WTC11 (cell line): Measurements from ENCODE around the gene ABCG1. TPM values are rescaled to one million over a fixed set of nuclear protein-coding genes. Genes with fewer than 3 reads are reported as not detected.
A peak's percentile ranks its signal among the peaks of the same experiment; 100 is the strongest.

Experiments
- ATAC-seq: fragments of 200-7000 bp; cut with Tn5 transposase; 2 replicates; pipeline ENCODE4 v1.10.0; 2021; ENCODE audit warnings: mild to moderate bottlenecking, moderate library complexity
- CTCF ChIA-PET: fragments of 300-600 bp; sonication (Branson Sonifier 250); formaldehyde crosslinking; loops from one replicate; lab custom pipeline; 2021; ENCODE audit warnings: antibody characterized with exemption; lab: Charles Lee
- POLR2A ChIA-PET: fragments of 350-600 bp; sonication (Branson Sonifier 250); formaldehyde crosslinking; loops from one replicate; lab custom pipeline; 2021; ENCODE audit warnings: antibody characterized with exemption; lab: Charles Lee
- DNase-seq: peaks from one replicate; pipeline ENCODE4 v3.0.0; 2021; ENCODE audit warnings: low spot score
- H3K27ac Mint-ChIP-seq: 2 replicates; pipeline ENCODE4 v1.8.0; 2021; ENCODE audit warnings: mixed read lengths
- H3K27me3 Mint-ChIP-seq: 2 replicates; pipeline ENCODE4 v1.8.0; 2021; ENCODE audit warnings: low read depth, mild to moderate bottlenecking, moderate library complexity, mixed read lengths
- H3K36me3 Mint-ChIP-seq: 2 replicates; pipeline ENCODE4 v1.8.0; 2021; ENCODE audit warnings: mixed read lengths
- H3K4me1 Mint-ChIP-seq: 2 replicates; pipeline ENCODE4 v1.8.0; 2022; ENCODE audit warnings: mixed read lengths
- H3K4me3 Mint-ChIP-seq: 2 replicates; pipeline ENCODE4 v1.8.0; 2021; ENCODE audit warnings: mild to moderate bottlenecking, moderate library complexity, mixed read lengths
- H3K9me3 Mint-ChIP-seq: 2 replicates; pipeline ENCODE4 v1.8.0; 2021; ENCODE audit warnings: mixed read lengths
- ATF1 ChIP-seq: sonication (generic); formaldehyde crosslinking; IDR thresholded peaks from 2 replicates; pipeline ENCODE4 v1.8.1; 2023; ENCODE audit warnings: mild to moderate bottlenecking, moderate library complexity, missing genetic modification reagents
- ETV6 ChIP-seq: sonication (generic); formaldehyde crosslinking; IDR thresholded peaks from 2 replicates; pipeline ENCODE4 v1.8.1; 2022; ENCODE audit warnings: mild to moderate bottlenecking, missing genetic modification reagents
- FOXP1 ChIP-seq: sonication (generic); formaldehyde crosslinking; IDR thresholded peaks from 2 replicates; pipeline ENCODE4 v1.8.0; 2022; ENCODE audit warnings: missing genetic modification reagents, mild to moderate bottlenecking, moderate library complexity, borderline replicate concordance
- IRF2 ChIP-seq: sonication (generic); formaldehyde crosslinking; IDR thresholded peaks from 2 replicates; pipeline ENCODE4 v1.8.0; 2022; ENCODE audit warnings: low read depth, missing genetic modification reagents, borderline replicate concordance
- MYBL2 ChIP-seq: sonication (generic); formaldehyde crosslinking; IDR thresholded peaks from 2 replicates; pipeline ENCODE4 v1.8.1; 2023; ENCODE audit warnings: mild to moderate bottlenecking, moderate library complexity, missing genetic modification reagents
- NFYB ChIP-seq: sonication (generic); formaldehyde crosslinking; conservative IDR thresholded peaks from 2 replicates; pipeline ENCODE4 v1.8.0; 2022; ENCODE audit warnings: low read depth, missing genetic modification reagents
- NR1H2 ChIP-seq: sonication (generic); formaldehyde crosslinking; IDR thresholded peaks from 2 replicates; pipeline ENCODE4 v1.9.0; 2021; ENCODE audit warnings: mild to moderate bottlenecking, moderate library complexity, missing genetic modification reagents
- ZNF263 ChIP-seq: sonication (generic); formaldehyde crosslinking; IDR thresholded peaks from 2 replicates; pipeline ENCODE4 v1.8.1; 2022; ENCODE audit warnings: low read depth, mild to moderate bottlenecking, moderate library complexity, missing genetic modification reagents
- ZNF396 ChIP-seq: fragments of 250-450 bp; sonication (Bioruptor Pico); IDR thresholded peaks from 2 replicates; pipeline ENCODE4 v1.8.0; 2021; ENCODE audit warnings: mild to moderate bottlenecking, moderate library complexity, borderline replicate concordance
- ZNF416 ChIP-seq: fragments of 250-450 bp; sonication (Bioruptor Pico); IDR thresholded peaks from 2 replicates; pipeline ENCODE4 v1.9.0; 2021; ENCODE audit warnings: mild to moderate bottlenecking, inconsistent platforms
- total RNA-seq: library from RNA; stranded (reverse); gene quantifications from 3 replicates; pipeline ENCODE4 v1.2.3, GENCODE V29; 2021
- TF ChIP-seq, protein P1 (sequence below): sonication (generic); formaldehyde crosslinking; IDR thresholded peaks from 2 replicates; pipeline ENCODE4 v1.8.1; 2022; ENCODE audit warnings: low read depth, mild to moderate bottlenecking, moderate library complexity, missing genetic modification reagents, borderline replicate concordance
- TF ChIP-seq, protein P2 (sequence below): fragments of 250-450 bp; sonication (Bioruptor Pico); IDR thresholded peaks from 2 replicates; pipeline ENCODE4 v1.9.0; 2021; ENCODE audit warnings: mild to moderate bottlenecking, borderline replicate concordance
- TF ChIP-seq, protein P3 (sequence below): fragments of 250-450 bp; sonication (Bioruptor Pico); conservative IDR thresholded peaks from 2 replicates; pipeline ENCODE4 v1.9.0; 2021; ENCODE audit warnings: mild to moderate bottlenecking
- TF ChIP-seq, protein P4 (sequence below): fragments of 250-450 bp; sonication (Bioruptor Pico); IDR thresholded peaks from 2 replicates; pipeline ENCODE4 v2.1.2; 2022; ENCODE audit warnings: mild to moderate bottlenecking, moderate library complexity
- TF ChIP-seq, protein P5 (sequence below): sonication (generic); formaldehyde crosslinking; IDR thresholded peaks from 2 replicates; pipeline ENCODE4 v1.8.1; 2023; ENCODE audit warnings: mild to moderate bottlenecking, missing genetic modification reagents, moderate library complexity
- TF ChIP-seq, protein P6 (sequence below): sonication (generic); formaldehyde crosslinking; IDR thresholded peaks from 2 replicates; pipeline ENCODE4 v1.8.0; 2022; ENCODE audit warnings: mild to moderate bottlenecking, missing genetic modification reagents

ABCG1 gene
- total RNA-seq, 1 experiment from 2014 or later: 4.0 TPM

DNA sequence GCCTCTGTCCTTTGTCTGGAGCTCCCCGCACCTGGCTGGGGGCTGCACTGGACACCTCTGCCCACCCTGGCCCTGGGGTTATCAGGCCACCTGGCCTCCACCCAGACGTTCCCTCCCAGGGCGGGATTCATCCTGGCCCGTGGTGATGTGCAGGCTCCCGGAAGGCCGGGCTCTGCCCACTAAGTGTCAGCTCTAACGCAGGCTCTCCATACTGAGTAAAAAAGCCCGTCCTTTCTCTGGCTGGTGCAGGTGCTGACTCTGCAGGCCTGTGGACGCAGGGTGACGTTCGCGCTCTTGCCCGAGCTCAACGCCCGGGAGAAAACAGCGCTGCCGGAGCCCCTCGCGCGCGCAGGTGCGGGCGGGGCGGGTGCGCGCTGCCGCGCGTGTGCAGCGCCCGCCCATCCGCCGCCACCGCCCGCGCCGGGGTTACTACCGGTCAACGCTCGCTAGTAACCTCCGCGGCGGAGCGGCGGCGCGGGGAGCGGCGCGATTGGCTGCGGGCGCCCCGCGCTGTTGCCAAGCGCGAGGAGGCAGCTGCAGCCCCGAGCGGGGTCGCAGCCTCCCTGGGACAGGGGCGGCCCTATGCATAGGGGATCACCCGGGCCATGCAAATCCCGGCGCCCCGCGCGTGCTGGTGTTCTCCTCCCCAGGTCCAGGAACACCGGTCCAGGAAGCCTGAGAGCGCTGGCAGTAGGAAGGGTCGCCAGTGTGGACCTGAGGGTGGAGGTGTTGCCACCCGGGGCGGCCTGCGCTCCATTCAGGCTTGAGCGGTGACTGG, 15.7 kb downstream of the ABCG1 start:
- peak; percentile 86 for ATAC-seq
- Mint-ChIP-seq H3K36me3 (no peaks in the 10 kb centered on the region), H3K4me3 (peak overlapping the region; percentile 63)
- peak; percentile 81 for DNase-seq
- TF ChIP-seq NR1H2 (CRISPR knock-in tag) (peak; percentile 74; the same call in 1 of the 2 replicates), IRF2 (CRISPR knock-in tag) (no peak), NFYB (CRISPR knock-in tag) (peak; percentile 56)
- TF ChIP-seq, protein P1, sequence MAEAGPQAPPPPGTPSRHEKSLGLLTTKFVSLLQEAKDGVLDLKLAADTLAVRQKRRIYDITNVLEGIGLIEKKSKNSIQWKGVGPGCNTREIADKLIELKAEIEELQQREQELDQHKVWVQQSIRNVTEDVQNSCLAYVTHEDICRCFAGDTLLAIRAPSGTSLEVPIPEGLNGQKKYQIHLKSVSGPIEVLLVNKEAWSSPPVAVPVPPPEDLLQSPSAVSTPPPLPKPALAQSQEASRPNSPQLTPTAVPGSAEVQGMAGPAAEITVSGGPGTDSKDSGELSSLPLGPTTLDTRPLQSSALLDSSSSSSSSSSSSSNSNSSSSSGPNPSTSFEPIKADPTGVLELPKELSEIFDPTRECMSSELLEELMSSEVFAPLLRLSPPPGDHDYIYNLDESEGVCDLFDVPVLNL (CRISPR knock-in tag): no peak
- TF ChIP-seq, protein P2, sequence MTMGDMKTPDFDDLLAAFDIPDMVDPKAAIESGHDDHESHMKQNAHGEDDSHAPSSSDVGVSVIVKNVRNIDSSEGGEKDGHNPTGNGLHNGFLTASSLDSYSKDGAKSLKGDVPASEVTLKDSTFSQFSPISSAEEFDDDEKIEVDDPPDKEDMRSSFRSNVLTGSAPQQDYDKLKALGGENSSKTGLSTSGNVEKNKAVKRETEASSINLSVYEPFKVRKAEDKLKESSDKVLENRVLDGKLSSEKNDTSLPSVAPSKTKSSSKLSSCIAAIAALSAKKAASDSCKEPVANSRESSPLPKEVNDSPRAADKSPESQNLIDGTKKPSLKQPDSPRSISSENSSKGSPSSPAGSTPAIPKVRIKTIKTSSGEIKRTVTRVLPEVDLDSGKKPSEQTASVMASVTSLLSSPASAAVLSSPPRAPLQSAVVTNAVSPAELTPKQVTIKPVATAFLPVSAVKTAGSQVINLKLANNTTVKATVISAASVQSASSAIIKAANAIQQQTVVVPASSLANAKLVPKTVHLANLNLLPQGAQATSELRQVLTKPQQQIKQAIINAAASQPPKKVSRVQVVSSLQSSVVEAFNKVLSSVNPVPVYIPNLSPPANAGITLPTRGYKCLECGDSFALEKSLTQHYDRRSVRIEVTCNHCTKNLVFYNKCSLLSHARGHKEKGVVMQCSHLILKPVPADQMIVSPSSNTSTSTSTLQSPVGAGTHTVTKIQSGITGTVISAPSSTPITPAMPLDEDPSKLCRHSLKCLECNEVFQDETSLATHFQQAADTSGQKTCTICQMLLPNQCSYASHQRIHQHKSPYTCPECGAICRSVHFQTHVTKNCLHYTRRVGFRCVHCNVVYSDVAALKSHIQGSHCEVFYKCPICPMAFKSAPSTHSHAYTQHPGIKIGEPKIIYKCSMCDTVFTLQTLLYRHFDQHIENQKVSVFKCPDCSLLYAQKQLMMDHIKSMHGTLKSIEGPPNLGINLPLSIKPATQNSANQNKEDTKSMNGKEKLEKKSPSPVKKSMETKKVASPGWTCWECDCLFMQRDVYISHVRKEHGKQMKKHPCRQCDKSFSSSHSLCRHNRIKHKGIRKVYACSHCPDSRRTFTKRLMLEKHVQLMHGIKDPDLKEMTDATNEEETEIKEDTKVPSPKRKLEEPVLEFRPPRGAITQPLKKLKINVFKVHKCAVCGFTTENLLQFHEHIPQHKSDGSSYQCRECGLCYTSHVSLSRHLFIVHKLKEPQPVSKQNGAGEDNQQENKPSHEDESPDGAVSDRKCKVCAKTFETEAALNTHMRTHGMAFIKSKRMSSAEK (CRISPR knock-in tag): no peak
- TF ChIP-seq, all 79 proteins: peak for 2
- POLR2A ChIA-PET: interaction anchor here (0.8 to 2.1 kb wide), 3 partner anchors 10 to 24 kb away, joined by 3 to 20 read pairs (median 5); partner anchors contain the start of gene ABCG1
- CTCF ChIA-PET: interaction anchor here (0.8 to 3.0 kb wide), 10 partner anchors 9 to 280 kb away, joined by 3 to 24 read pairs (median 4); partner anchors contain the start of gene ABCG1
- H3K27me3 Mint-ChIP-seq: peaks cover 35% of the 10 kb centered on the region
- 0 out of 2 replicates have a peak overlapping the region, but pooled peaks have one; percentile 61 for H3K27ac Mint-ChIP-seq
- no peaks in the 10 kb centered on the region for H3K9me3 Mint-ChIP-seq
- H3K4me1 Mint-ChIP-seq: peaks cover 36% of the 10 kb centered on the region

DNA sequence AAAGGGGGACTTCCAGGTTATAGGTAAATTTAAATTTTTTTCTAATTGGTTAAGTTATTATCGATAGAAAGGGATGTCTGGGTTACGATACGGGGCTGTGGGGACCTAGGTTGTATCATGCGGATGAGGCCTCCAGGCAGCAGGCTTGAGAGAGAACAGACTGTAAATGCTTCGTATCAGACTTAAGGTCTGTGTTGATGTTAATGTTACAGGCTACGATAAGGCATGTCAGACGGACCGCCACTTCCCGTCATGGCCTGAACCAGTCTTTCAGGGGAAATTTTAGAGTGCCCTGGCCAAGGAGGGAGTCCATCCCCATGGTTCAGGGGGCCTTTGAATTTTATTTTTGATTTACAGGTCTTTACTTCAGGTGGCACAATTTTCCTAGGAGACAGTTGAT, 16.7 kb downstream of the ABCG1 start:
- peak overlapping the region; percentile 63 for H3K4me3 Mint-ChIP-seq
- H3K27me3 Mint-ChIP-seq: peaks cover 35% of the 10 kb centered on the region
- peak overlapping the region; percentile 61; the same call in 1 of the 2 replicates for H3K27ac Mint-ChIP-seq
- ChIA-PET CTCF (interaction anchor here (0.7 to 2.1 kb wide), 3 partner anchors 23 to 74 kb away, joined by 5 read pairs; no protein-coding TSS in a partner anchor), POLR2A (interaction anchor here (2.1 kb wide), 1 partner anchor 16 kb away, joined by 20 read pairs; the partner anchor contains the start of gene ABCG1)
- no peaks in the 10 kb centered on the region for H3K9me3 Mint-ChIP-seq
- no peaks in the 10 kb centered on the region for H3K36me3 Mint-ChIP-seq
- no peak for DNase-seq
- peaks cover 36% of the 10 kb centered on the region for H3K4me1 Mint-ChIP-seq
- no peak for ATAC-seq
- TF ChIP-seq ZNF416 (no peak), ATF1 (CRISPR knock-in tag) (no peak), ZNF263 (no peak), ETV6 (CRISPR knock-in tag) (no peak), MYBL2 (CRISPR knock-in tag) (no peak), ZNF396 (CRISPR knock-in tag) (no peak), FOXP1 (no peak)
- TF ChIP-seq, protein P3, sequence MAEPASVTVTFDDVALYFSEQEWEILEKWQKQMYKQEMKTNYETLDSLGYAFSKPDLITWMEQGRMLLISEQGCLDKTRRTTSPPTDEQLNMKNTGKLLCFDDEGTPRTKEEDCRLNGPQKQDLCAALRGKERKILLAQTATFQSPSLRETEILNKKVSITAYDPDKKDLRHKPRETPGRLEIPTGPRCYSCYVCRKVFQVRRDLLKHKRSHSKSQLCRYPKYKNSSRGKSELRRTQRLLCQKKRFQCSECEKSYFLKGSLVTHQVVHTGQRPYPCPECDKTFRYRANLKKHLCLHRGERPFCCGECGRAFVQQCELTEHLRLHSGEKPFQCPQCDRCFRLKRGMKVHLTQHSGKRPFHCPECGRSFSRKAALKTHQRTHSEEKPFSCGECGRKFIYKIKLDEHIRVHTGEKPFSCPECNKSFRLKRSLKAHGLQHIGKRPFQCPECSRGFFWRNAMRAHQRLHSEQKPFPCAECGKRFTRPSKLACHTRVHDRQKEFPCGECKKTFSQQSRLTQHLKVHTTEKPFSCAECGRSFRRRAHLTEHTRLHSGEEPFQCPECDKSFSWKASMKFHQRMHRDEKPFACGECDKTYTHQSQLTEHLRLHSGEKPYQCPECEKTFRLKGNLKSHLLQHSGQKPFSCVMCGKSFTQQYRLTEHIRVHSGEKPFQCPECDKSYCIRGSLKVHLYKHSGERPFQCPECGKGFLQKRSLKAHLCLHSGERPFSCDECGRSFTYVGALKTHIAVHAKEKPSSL: no peak
- TF ChIP-seq, protein P2 (CRISPR knock-in tag): no peak
- TF ChIP-seq, protein P4, sequence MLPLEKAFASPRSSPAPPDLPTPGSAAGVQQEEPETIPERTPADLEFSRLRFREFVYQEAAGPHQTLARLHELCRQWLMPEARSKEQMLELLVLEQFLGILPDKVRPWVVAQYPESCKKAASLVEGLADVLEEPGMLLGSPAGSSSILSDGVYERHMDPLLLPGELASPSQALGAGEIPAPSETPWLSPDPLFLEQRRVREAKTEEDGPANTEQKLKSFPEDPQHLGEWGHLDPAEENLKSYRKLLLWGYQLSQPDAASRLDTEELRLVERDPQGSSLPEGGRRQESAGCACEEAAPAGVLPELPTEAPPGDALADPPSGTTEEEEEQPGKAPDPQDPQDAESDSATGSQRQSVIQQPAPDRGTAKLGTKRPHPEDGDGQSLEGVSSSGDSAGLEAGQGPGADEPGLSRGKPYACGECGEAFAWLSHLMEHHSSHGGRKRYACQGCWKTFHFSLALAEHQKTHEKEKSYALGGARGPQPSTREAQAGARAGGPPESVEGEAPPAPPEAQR (CRISPR knock-in tag): no peak
- TF ChIP-seq, protein P5, sequence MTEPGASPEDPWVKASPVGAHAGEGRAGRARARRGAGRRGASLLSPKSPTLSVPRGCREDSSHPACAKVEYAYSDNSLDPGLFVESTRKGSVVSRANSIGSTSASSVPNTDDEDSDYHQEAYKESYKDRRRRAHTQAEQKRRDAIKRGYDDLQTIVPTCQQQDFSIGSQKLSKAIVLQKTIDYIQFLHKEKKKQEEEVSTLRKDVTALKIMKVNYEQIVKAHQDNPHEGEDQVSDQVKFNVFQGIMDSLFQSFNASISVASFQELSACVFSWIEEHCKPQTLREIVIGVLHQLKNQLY (CRISPR knock-in tag): no peak
- TF ChIP-seq, protein P6, sequence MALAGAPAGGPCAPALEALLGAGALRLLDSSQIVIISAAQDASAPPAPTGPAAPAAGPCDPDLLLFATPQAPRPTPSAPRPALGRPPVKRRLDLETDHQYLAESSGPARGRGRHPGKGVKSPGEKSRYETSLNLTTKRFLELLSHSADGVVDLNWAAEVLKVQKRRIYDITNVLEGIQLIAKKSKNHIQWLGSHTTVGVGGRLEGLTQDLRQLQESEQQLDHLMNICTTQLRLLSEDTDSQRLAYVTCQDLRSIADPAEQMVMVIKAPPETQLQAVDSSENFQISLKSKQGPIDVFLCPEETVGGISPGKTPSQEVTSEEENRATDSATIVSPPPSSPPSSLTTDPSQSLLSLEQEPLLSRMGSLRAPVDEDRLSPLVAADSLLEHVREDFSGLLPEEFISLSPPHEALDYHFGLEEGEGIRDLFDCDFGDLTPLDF (CRISPR knock-in tag): no peak
